Airway epithelial cell (primary cell): ENCODE data around the gene GPR142. TPM values are rescaled to one million over a fixed set of nuclear protein-coding genes. Genes with fewer than 3 reads are reported as not detected.

Source experiments
- total RNA-seq: library from RNA; depleted of rRNA; stranded (reverse); fragments of >200 nt; gene quantifications from 2 replicates; pipeline ENCODE4 v1.2.3, GENCODE V29; 2015

The GPR142 gene, protein sequence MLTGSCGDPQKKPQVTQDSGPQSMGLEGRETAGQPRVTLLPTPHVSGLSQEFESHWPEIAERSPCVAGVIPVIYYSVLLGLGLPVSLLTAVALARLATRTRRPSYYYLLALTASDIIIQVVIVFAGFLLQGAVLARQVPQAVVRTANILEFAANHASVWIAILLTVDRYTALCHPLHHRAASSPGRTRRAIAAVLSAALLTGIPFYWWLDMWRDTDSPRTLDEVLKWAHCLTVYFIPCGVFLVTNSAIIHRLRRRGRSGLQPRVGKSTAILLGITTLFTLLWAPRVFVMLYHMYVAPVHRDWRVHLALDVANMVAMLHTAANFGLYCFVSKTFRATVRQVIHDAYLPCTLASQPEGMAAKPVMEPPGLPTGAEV
- not detected in 2 replicates for total RNA-seq

DNA sequence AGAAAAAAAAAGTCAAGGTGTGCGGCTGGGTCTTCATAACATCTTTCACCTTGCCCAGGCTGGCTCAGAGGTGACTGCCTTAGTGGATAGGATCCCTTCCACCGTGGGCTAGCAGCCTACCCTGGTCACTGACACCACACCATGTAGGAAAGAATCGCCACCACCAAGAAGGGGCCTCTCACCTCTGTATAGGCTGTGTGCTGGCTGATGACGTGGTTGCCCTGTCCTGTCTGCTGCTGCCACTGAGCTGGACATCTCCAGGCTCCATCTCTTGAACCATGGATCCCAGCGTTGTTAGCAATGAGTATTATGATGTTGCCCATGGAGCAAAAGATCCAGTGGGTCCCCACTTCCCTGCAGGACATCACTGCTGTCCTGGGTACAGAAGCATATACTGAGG lies at the start of gene GPR142:
GPR142 (plus strand) TSS at position 301 of the 400 bp plus-strand sequence. CDS start 2,035 bp downstream, outside the sequence.

DNA sequence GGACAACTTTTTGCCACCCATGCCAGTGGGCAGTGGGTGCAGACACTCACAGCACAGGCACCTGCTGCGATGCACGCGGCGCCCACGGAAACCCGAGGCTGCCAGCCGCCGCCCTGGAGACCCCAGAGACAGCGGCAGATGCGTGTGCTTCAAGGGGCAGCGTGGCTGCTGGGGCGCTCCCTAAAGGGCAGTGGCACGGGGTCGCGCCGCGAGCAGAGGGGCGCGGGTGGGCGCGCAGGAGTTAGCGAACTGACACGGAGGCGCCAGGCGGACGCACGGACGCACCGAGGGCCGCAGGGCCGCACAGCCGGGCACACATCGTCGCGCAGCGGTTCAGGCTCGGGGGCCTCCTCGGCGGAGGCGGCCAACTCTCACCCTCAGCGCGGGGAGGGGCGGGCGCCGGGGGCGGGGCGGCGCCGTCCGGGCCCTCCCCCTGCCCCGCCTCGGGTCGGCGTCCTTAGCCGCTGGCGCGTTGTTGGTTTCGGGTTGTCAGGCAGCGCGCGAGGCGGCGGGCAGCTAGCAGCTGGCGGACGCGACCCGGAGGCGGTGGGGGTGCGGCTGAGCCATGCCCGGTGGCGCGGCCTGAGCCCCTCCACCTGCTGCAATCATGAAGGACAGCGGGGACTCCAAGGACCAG lies 41.4 kb upstream of the GPR142 start, which contains the start of gene KIF19:
KIF19 (plus strand) TSS at position 484 of the 637 bp plus-strand sequence; CDS start at position 608, 124 bp downstream.

GRCh38 chr17:74361230-74362068 lies 5.9 kb upstream of the GPR142 start, which contains the start of gene BTBD17:
Gene BTBD17, minus strand, starts transcription at chr17:74361868. Its CDS starts 49 bp downstream, at chr17:74361819.

Other genes starting within 250 kb of the GPR142 start
- gene RPL38, start 163.8 kb upstream of the GPR142 start, total RNA-seq: 665 and 1,270 TPM in 2 replicates
- 1.2 and 1.7 TPM in 2 replicates for gene TTYH2, start 153.9 kb upstream of the GPR142 start, total RNA-seq
- not detected in 2 replicates for gene DNAI2, start 93.3 kb upstream of the GPR142 start, total RNA-seq
- under 0.01 TPM in 1 of 2 replicates, not detected in the other for gene KIF19, start 41.3 kb upstream of the GPR142 start, total RNA-seq
- gene BTBD17, start 5.6 kb upstream of the GPR142 start, total RNA-seq: not detected in 2 replicates
- gene GPRC5C, start 64.6 kb downstream of the GPR142 start, total RNA-seq: 11.7 and 19.5 TPM in 2 replicates
- not detected in 2 replicates for gene CD300A, start 99.1 kb downstream of the GPR142 start, total RNA-seq
- gene CD300LB, start 164.0 kb downstream of the GPR142 start, total RNA-seq: not detected in 2 replicates
- gene CD300C, start 178.6 kb downstream of the GPR142 start, total RNA-seq: not detected in 2 replicates
- gene CD300H, start 200.0 kb downstream of the GPR142 start, total RNA-seq: 0.46 TPM in 1 of 2 replicates, not detected in the other
- not detected in 2 replicates for gene CD300LD, start 224.8 kb downstream of the GPR142 start, total RNA-seq